HEK293T (cell line): ENCODE results near the gene EPN1.
"Not testable (repeated sequence)": the region's sequence is repeated elsewhere in the genome, so short reads cannot be mapped to it uniquely, and the experiment has no call there.

Source experiments
- BHLHE40 ChIP-seq: fragments of 450-650 bp; IDR thresholded peaks from 2 replicates; pipeline ENCODE4 v1.6.1; 2016; ENCODE audit warnings: mild to moderate bottlenecking, moderate library complexity, borderline replicate concordance
- FOXA1 ChIP-seq: fragments of 450-650 bp; IDR thresholded peaks from 2 replicates; pipeline ENCODE4 v1.6.1; 2016; ENCODE audit warnings: mild to moderate bottlenecking
- NFRKB ChIP-seq: fragments of 450-650 bp; IDR thresholded peaks from 2 replicates; pipeline ENCODE4 v1.6.1; 2016; ENCODE audit warnings: mild to moderate bottlenecking, moderate library complexity
- SUZ12 ChIP-seq: fragments of 450-650 bp; IDR thresholded peaks from 2 replicates; pipeline ENCODE4 v1.6.1; 2016; ENCODE audit warnings: mild to moderate bottlenecking
- ZNF384 ChIP-seq: fragments of 450-650 bp; IDR thresholded peaks from 2 replicates; pipeline ENCODE4 v1.6.1; 2016

DNA sequence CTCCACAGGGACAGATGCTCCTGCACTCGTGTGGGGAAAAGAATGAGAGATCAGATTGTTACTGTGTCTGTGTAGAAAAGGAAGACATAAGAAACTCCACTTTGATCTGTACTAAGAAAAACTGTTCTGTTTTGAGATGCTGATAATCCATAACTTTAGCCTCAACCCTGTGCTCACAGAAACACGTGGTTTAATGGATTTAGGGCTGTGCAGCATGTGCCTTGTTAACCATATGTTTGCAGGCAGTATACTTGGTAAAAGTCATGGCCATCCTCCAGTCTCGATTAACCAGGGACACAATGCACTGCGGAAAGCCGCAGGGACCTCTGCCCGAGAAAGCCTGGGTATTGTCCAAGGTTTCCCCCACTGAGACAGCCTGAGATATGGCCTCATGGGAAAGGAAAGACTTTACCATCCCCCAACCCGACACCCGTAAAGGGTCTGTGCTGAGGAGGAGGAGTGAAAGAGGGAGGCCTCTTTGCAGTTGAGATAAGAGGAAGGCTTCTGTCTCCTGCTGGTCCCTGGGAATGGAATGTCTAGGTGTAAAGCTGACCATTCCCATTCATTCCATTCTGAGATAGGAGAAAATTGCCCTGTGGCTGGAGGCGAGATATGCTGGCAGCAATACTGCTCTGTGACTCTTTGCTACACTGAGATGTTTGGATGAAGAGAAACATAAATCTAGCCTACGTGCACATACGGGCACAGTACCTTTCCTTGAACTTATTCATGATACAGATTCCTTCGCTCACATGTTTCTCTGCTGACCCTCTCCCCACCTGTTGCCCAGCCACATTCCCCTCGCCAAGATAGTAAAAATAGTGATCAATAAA, 43.1 kb downstream of the EPN1 start:
- TF ChIP-seq FOXA1, NFRKB, ZNF384, SUZ12, BHLHE40: not testable (repeated sequence)
